HEK293 (cell line): ENCODE results near the gene KDF1.

Source experiments
- ATF2 ChIP-seq: fragments of 450-650 bp; formaldehyde crosslinking; IDR thresholded peaks from 2 replicates; pipeline ENCODE4 v1.5.1; 2016; ENCODE audit warnings: missing biosample characterization, missing genetic modification characterization, low read depth
- GLI2 ChIP-seq: fragments of 450-650 bp; formaldehyde crosslinking; IDR thresholded peaks from 2 replicates; pipeline ENCODE4; 2017; ENCODE audit warnings: missing biosample characterization, missing genetic modification characterization, low read depth, borderline replicate concordance
- IKZF3 ChIP-seq: fragments of 450-650 bp; IDR thresholded peaks from 2 replicates; pipeline ENCODE4 v1.5.0; 2018; ENCODE audit warnings: missing biosample characterization, mild to moderate bottlenecking, missing genetic modification characterization, moderate library complexity
- MZF1 ChIP-seq: fragments of 450-650 bp; formaldehyde crosslinking; IDR thresholded peaks from 2 replicates; pipeline ENCODE4 v1.5.1; 2017; ENCODE audit warnings: missing biosample characterization, missing genetic modification characterization, borderline replicate concordance
- RBAK ChIP-seq: fragments of 450-650 bp; formaldehyde crosslinking; IDR thresholded peaks from 2 replicates; pipeline ENCODE4 v1.5.1; 2016; ENCODE audit warnings: missing biosample characterization, missing genetic modification characterization
- TCF7L2 ChIP-seq: IDR thresholded peaks from 2 replicates; pipeline ENCODE4 v1.6.1; 2011; ENCODE audit warnings: low read depth, mild to moderate bottlenecking, inconsistent platforms, low read length, moderate library complexity, borderline replicate concordance
- WT1 ChIP-seq: fragments of 450-650 bp; formaldehyde crosslinking; IDR thresholded peaks from 2 replicates; pipeline ENCODE4 v1.5.1; 2016; ENCODE audit warnings: missing biosample characterization, missing genetic modification characterization
- YY1 ChIP-seq: fragments of 450-650 bp; formaldehyde crosslinking; IDR thresholded peaks from 2 replicates; pipeline ENCODE4 v1.5.1; 2018; ENCODE audit warnings: missing biosample characterization, missing genetic modification characterization
- ZBTB17 ChIP-seq: fragments of 450-650 bp; formaldehyde crosslinking; IDR thresholded peaks from 2 replicates; pipeline ENCODE4 v1.5.1; 2016; ENCODE audit warnings: missing biosample characterization, missing genetic modification characterization
- ZNF133 ChIP-seq: fragments of 450-650 bp; formaldehyde crosslinking; IDR thresholded peaks from 2 replicates; pipeline ENCODE4 v1.5.1; 2016; ENCODE audit warnings: missing biosample characterization, missing genetic modification characterization
- ZNF16 ChIP-seq: fragments of 450-650 bp; formaldehyde crosslinking; IDR thresholded peaks from 2 replicates; pipeline ENCODE4 v1.5.1; 2016; ENCODE audit warnings: low read depth, missing biosample characterization, missing genetic modification characterization
- ZNF211 ChIP-seq: fragments of 450-650 bp; formaldehyde crosslinking; IDR thresholded peaks from 2 replicates; pipeline ENCODE4 v1.5.1; 2016; ENCODE audit warnings: low read depth, missing biosample characterization, missing genetic modification characterization
- ZNF23 ChIP-seq: fragments of 450-650 bp; formaldehyde crosslinking; IDR thresholded peaks from 2 replicates; pipeline ENCODE4 v1.5.1; 2016; ENCODE audit warnings: missing biosample characterization, missing genetic modification characterization, borderline replicate concordance
- ZNF366 ChIP-seq: fragments of 450-650 bp; formaldehyde crosslinking; conservative IDR thresholded peaks from 2 replicates; pipeline ENCODE4 v1.5.1; 2016; ENCODE audit warnings: missing biosample characterization, missing genetic modification characterization
- ZNF416 ChIP-seq: fragments of 450-650 bp; formaldehyde crosslinking; IDR thresholded peaks from 2 replicates; pipeline ENCODE4 v1.5.1; 2016; ENCODE audit warnings: missing biosample characterization, missing genetic modification characterization
- ZNF514 ChIP-seq: fragments of 450-650 bp; formaldehyde crosslinking; IDR thresholded peaks from 2 replicates; pipeline ENCODE4 v1.5.1; 2016; ENCODE audit warnings: missing biosample characterization, missing genetic modification characterization
- ZNF518A ChIP-seq: fragments of 450-650 bp; formaldehyde crosslinking; conservative IDR thresholded peaks from 2 replicates; pipeline ENCODE4 v1.5.1; 2016; ENCODE audit warnings: low read depth, missing biosample characterization, missing genetic modification characterization
- ZNF548 ChIP-seq: fragments of 450-650 bp; formaldehyde crosslinking; IDR thresholded peaks from 2 replicates; pipeline ENCODE4 v1.5.1; 2016; ENCODE audit warnings: missing biosample characterization, missing genetic modification characterization
- ZNF596 ChIP-seq: fragments of 450-650 bp; IDR thresholded peaks from 2 replicates; pipeline ENCODE4 v1.5.0; 2018; ENCODE audit warnings: missing biosample characterization, mild to moderate bottlenecking, missing genetic modification characterization, moderate library complexity
- ZNF645 ChIP-seq: fragments of 450-650 bp; formaldehyde crosslinking; IDR thresholded peaks from 2 replicates; pipeline ENCODE4; 2016; ENCODE audit warnings: missing biosample characterization, missing genetic modification characterization
- ZNF658 ChIP-seq: fragments of 450-650 bp; formaldehyde crosslinking; IDR thresholded peaks from 2 replicates; pipeline ENCODE4; 2016; ENCODE audit warnings: missing biosample characterization, missing genetic modification characterization
- ZNF701 ChIP-seq: fragments of 450-650 bp; formaldehyde crosslinking; IDR thresholded peaks from 2 replicates; pipeline ENCODE4 v1.5.1; 2016; ENCODE audit warnings: missing biosample characterization, missing genetic modification characterization

Gene KDF1

GRCh38 chr1:26921540-26922430, 38.5 kb downstream of the KDF1 start, which contains the start of gene NUDC (continued):
- TF ChIP-seq ZNF518A (tag by site-specific recombination) (peak; percentile 43; the same call in 1 of the 2 replicates), TCF7L2 (no peak), ZNF416 (tag by site-specific recombination) (no peak), YY1 (peak; percentile 37; the same call in 1 of the 2 replicates), IKZF3 (tag by site-specific recombination) (no peak), ZNF133 (tag by site-specific recombination) (no peak), ZNF658 (tag by site-specific recombination) (no peak), ATF2 (tag by site-specific recombination) (no peak), ZNF701 (tag by site-specific recombination) (no peak), WT1 (tag by site-specific recombination) (no peak), ZBTB17 (tag by site-specific recombination) (peak; percentile 98), ZNF645 (peak; percentile 39; the same call in 1 of the 2 replicates), ZNF514 (tag by site-specific recombination) (no peak), ZNF548 (no peak), ZNF16 (tag by site-specific recombination) (no peak), ZNF23 (tag by site-specific recombination) (no peak), ZNF596 (tag by site-specific recombination) (no peak), GLI2 (no peak), ZNF211 (tag by site-specific recombination) (no peak), MZF1 (tag by site-specific recombination) (no peak), ZNF366 (peak; percentile 67), RBAK (tag by site-specific recombination) (no peak)
